B cell (primary cell): ENCODE measurements around the gene OTOA.

Source experiments
- CTCF ChIP-seq: fragments of 200-600 bp; IDR thresholded peaks from one replicate; pipeline ENCODE4 v1.8.0; 2022; ENCODE audit warnings: antibody characterized with exemption, mild to moderate bottlenecking
- EZH2 ChIP-seq: IDR thresholded peaks from 2 replicates; pipeline ENCODE4 v1.6.1; 2012; ENCODE audit warnings: borderline replicate concordance, low read depth, mild to moderate bottlenecking, moderate library complexity, low read length; ENCODE audit not compliant: insufficient read depth, poor library complexity, severe bottlenecking

DNA sequence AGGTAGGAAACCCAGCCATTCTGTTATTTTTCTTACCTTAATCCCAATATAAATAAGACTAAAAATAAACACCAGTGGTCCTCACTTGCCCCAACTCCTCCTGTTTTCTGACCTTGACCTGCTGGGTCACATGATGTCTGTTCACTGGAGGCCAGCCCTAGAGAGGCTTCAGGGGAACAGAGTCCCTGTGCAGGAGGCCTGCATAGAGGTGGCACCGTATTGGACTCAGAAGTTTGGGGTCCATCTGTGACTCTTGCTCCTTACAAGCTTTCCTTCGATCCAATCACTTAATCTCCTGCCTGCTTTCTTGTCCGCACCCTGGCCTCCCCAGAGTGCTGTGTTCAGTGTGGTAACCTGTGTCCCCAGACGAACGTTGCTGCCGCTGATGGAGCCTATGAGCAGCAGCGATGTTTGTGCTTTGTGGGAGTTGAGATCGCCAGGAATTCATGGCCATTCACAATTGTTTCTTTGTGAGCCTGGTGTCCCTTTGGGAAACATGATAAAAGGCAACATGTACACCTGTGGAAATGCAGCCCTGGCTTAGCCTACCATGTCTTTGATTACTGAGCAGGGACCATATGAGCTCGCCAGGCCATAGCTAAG lies 16.1 kb upstream of the OTOA start:
- TF ChIP-seq CTCF (no peak), EZH2 (no peak)
